Cerebellar cortex (tissue), 1 donor: Measurements from ENCODE around the gene RARRES1.

Experiments used
- DNase-seq: peaks from one replicate; pipeline ENCODE4 v3.0.0-alpha.2; 2015; ENCODE audit warnings: low spot score

Gene RARRES1

GRCh38 chr3:158765518-158766205 is 33.4 kb upstream of the RARRES1 start:
- DNase-seq, result peak; percentile 42

- DNase-seq, result no peak
These were observed 31.2 kb upstream of the RARRES1 start for GRCh38 chr3:158763421-158763820.

DNA sequence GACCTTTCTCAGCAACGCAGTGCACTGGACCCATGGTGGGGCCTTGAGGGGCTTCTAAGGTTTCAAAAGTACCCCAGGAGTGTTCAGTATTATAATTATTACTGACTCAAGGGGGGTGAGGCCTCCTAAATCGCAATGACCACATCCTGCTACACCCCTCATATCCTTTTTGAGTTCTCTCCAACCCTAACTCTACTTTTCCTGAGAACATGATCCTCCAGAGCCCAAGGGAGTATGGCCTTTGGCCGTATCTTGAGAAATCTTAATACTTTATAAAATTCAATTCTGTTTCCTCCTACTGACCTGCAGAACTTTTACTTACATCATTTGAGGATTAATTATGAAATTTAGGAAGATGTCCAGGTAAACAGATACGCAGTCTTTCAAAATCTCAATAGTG is 30.4 kb upstream of the RARRES1 start:
- no peak for DNase-seq

GRCh38 chr3:158761350-158761749 is 29.1 kb upstream of the RARRES1 start:
- no peak for DNase-seq

DNA sequence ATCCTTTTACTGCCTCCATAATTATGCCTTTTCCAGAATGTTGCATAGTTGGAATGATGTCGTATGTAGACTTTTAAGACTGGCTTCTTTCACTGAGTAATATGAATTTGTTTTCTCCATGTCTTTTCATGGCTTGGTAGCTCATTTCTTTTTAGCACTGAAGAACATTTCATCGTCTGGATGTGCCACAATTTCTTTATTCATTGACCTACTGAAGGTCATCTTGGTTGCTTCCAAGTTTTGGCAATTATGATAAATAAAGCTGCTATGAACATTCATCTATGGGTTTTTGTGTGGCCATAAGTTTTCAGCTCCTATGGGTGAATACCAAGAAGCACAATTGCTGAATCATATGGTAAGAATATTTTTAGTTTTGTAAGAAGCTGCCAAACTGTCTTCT is 23.2 kb upstream of the RARRES1 start:
- no peak for DNase-seq

- DNase-seq, result no peak
These were observed 21.6 kb upstream of the RARRES1 start for GRCh38 chr3:158753854-158754253.

GRCh38 chr3:158751316-158751715 is 19.1 kb upstream of the RARRES1 start:
- DNase-seq, result no peak

DNA sequence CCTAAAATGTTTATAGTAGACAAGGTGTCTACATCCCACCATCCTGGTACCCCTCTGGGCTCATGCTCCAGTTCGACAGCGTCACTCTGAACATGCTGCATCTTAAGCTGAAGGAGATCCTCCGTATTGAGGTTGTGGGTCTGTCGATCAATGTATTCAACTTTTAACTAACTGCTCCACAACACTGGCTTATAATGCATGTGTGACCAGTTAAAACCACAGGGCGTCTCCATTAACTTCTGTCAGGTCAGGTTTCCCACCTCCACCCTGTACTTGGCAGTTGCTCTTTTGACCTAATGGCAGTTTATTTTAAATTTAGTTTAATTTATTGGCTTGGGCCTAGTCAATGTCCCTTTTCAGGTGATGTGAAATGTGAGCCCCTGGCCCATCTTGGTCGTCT is 17.8 kb upstream of the RARRES1 start:
- DNase-seq, result no peak

DNA sequence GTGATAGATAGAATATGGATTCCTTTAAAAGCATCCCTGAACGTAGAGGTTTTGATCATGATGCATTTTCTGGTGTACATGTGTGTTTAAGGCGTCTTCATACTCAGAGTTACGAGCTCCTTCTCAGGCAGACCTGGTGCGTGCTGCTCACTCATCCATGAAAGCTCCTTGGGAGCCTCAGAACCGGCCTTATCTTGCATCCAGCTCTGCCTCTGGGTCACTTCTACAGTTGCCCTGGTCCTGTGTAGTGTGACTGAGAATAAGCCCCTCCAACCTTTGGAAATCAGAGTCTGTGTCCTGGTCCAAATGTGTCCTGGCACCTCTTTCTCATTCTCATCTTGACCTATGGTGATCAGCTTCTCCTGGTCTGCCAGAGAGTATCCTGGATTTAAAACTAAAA is 17.3 kb upstream of the RARRES1 start:
- no peak for DNase-seq

- DNase-seq, result no peak
These were observed 16.1 kb upstream of the RARRES1 start for GRCh38 chr3:158748237-158748828.

DNA sequence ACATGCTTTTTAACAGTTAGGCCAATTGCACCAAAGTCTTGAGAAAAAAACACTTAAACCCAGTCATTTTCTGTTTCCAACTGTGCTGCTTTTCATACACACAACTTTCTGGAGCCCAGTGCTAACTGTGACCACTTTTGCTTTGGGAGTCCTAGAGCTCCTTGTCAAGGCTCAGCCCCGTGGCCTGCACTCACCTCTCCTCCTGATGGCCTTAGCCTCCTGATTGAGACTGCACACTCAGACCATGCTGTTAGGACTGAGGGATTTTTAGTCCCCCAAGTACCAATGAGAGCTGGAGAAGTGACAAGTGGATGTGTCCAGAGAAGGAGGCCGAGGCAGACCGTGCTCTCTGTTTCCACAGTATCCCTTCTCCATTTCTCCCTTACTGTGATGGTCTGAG is 15.2 kb upstream of the RARRES1 start:
- no peak for DNase-seq

GRCh38 chr3:158745551-158745950 is 13.3 kb upstream of the RARRES1 start:
- DNase-seq, result no peak

DNA sequence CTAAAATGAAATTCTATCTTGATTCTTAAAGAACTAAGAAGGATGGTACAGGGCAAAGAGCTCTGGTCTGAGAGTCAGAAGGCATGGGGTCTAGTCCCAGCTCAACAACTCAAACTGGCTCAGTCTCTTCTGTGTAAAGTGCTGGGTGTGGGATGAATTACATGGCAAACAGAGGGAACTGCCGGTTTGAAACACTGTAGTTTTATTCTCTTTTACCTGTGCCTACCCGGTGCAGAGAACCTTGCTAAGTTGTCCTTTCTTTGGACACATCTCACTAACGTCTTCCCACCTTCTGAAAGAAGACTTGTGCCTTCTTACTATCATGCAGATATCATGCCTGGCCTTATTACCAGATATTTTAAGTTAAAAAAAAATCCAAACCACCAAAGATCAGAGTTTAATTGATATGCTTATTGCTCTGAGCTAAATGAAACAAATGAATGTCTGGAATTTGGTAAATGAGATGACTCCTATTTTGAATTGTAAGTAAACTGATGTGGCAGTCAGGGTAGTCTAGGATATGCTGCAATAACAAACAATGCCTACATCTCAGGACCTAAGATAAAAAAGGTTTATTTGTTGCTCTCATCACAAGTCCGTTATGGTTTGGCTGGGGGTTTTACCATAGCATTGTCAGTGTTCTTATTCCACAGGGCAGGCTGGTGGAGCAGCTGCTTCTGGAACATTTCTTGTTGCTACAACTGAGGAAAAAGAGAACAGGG is 12.5 kb upstream of the RARRES1 start:
- no peak for DNase-seq

GRCh38 chr3:158743664-158744566 is 11.7 kb upstream of the RARRES1 start:
- DNase-seq, result peak; percentile 20

DNA sequence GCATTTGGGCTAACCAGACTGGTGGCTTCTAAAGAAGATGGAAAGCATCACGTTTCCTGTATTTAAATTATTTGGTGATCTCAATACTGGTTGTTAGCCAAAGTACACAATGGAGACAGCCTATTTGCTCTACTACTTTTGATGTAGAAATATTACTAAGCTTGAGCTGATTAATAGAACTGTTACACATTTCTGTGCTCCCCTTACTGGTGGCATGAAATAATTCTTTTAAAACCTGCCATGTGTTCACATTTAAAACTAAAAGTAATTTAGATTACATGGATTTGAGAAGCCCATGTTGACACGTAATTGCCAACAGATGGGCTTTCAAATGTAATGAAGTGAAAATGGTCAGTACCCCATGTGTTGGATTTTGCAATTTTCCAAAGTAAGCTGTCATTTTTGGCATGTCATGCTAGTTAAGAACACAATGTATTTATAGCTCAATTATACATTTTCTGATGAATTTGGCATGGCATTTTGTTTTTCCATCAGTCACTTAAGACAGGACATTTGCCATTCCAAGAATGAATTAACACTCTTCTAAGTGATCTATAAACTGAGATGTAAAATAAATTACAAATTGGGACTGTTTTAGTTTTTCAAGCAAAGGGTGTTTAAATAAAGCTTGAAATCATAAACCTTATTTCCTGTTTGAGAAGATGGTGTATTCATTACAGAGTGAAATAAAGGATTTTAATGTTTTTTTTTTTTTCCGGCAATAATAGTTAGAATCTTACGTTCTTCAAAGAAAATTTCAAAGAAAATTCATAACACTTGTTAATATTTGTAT is 10.8 kb upstream of the RARRES1 start:
- peak; percentile 15 for DNase-seq

DNA sequence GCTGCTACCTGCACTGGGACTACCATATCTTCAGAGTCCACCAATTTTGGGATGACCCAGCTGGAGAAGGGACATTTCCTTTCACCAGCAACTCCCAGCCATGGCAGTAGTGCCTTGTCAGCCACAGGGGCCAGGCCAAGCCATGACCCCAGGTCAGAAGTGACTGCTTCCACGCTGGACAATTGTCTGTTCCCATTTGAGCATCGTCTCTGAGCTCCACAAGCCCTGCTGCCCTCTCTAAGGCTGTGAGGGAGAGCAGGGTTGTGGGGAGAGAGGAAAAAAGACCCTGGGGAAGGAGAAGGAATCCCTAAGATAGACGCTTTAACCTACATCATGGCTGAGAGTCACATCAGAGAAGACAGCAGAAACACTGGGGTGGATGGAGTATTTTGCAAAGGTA is 7.4 kb upstream of the RARRES1 start:
- DNase-seq, result no peak

DNA sequence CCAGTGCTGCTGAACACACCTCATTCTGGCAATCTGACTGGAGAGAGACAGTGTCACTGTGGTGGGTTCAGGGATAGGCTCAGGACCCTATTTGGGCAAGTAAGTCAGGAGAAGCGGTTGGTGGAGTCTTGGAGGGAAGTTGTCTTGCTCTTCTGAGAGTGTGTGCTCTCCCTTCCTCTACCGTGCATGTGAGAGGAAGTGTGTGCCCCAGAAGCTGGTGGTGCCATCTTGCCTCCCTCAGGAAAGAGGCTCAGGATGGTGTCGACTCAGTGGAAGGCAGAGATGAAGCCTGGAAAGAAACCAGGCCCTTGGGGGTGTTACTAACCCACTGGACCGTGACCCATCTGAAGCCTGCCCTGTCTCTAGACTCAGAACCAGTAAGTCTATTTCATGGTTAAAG is 6.8 kb upstream of the RARRES1 start:
- no peak for DNase-seq

DNA sequence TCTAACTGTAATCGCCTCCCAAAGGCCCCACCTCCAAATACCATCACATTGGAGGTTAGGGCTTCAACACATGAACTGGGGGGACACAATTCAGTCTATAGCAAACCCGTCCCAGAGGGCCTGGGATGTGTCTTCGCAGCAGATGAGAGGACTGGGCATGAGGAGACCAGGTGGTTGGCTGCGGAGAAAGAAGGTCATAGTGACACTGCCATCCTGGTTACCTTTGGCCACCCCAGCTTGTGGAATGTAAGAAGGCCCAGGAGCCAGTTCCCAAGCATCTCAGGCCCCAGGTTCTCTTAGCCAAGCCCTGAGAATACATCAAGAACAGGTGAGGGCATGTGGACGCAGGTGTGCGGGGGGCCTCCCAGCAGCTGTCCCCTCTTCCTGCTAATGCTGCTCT is 6.4 kb upstream of the RARRES1 start:
- no peak for DNase-seq

- no peak for DNase-seq
These were observed 5.8 kb upstream of the RARRES1 start for GRCh38 chr3:158737976-158738615.

- no peak for DNase-seq
These were observed 5.2 kb upstream of the RARRES1 start for GRCh38 chr3:158737410-158737809.
